ENCODE measurements around the gene UNC50. TPM values are rescaled to one million over a fixed set of nuclear protein-coding genes. Genes with fewer than 3 reads are reported as not detected.

Gene UNC50
- total and polyA plus RNA-seq, 2 experiments from 2014 or later = 38.7 to 49.4 TPM

DNA sequence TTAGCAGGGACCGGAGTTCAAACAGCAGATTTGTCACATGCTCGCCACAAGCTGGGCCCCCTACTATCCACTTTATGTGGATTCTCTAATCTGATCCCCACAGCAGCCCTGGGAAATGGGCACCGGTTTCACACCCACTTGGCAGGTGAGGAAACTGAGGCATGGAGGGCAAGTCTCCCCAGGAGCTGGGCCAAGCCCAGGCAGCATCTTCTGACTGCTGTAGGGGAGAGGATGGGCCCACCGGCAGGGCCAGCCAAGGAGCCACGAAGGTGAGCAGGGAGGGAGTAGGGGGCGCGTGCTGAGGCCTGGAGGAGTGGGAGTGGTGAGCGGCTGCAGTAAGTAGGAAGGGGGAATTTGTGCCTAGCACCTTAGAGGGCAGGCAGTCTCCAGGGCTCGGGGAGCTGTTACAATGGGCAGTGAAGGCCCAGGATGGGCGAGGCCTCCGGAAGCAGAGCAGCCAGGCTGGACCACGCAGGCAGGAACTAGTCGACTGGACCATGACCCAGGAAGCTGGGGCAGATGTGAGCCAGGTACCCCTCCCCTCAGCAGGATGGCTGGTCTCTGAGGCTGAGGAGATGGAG is 37.2 kb upstream of the UNC50 start:
- Mint-ChIP-seq H3K4me1 (no peaks in the 10 kb centered on the region), H3K36me3 (ENCODE audit: low read depth) (peaks cover 38% of the 10 kb centered on the region), H3K27ac (no peak overlapping the region), H3K4me3 (no peak overlapping the region), H3K27me3 (ENCODE audit: insufficient read depth, low read depth, poor library complexity) (peaks cover 7% of the 10 kb centered on the region), H3K9me3 (no peaks in the 10 kb centered on the region)
- Histone ChIP-seq H3K4me2 (no peak overlapping the region), H3K4me3 (no peak overlapping the region), H2AFZ (no peak overlapping the region), H3K27ac (ENCODE audit: low read depth) (no peak overlapping the region), H3F3A (replicated peaks; ENCODE audit: low read depth) (no peaks in the 10 kb centered on the region), H4K20me1 (replicated peaks; ENCODE audit: insufficient read depth) (peaks cover 11% of the 10 kb centered on the region; the same call in 1 of the 2 replicates), H3K36me3 (ENCODE audit: insufficient read depth) (no peaks in the 10 kb centered on the region; the same call in 1 of the 2 replicates), H3K79me2 (replicated peaks; ENCODE audit: insufficient read depth) (no peaks in the 10 kb centered on the region), H3K27me3 (ENCODE audit: insufficient read depth) (no peaks in the 10 kb centered on the region), H3K9me2 (ENCODE audit: insufficient read depth) (no peaks in the 10 kb centered on the region), H3K4me1 (ENCODE audit: insufficient read depth) (no peaks in the 10 kb centered on the region)
- DNase-seq (ENCODE audit: low spot score) (no peak), ATAC-seq (no peak)
- TF ChIP-seq ZNF331 (CRISPR knock-in tag; IDR thresholded peaks at IDR 0.05; ENCODE audit: low read depth) (no peak), CREB1 (CRISPR knock-in tag; IDR thresholded peaks at IDR 0.05; ENCODE audit: low read depth) (no peak), CTCF (conservative IDR thresholded peaks at IDR 0.05; ENCODE audit: low read depth in 2 of 2) (no peak), ZNF114 (CRISPR knock-in tag; IDR thresholded peaks at IDR 0.05) (no peak), STAT1 (IDR thresholded peaks at IDR 0.05; ENCODE audit: unreplicated experiment) (no peak), EZH2 (IDR thresholded peaks at IDR 0.05; ENCODE audit: low read depth, unreplicated experiment) (no peak), EZH2phosphoT487 (IDR thresholded peaks at IDR 0.05; ENCODE audit: unreplicated experiment) (no peak), NANOG (IDR thresholded peaks at IDR 0.05; ENCODE audit: borderline replicate concordance) (no peak), POLR2AphosphoS5 (IDR thresholded peaks at IDR 0.05; ENCODE audit: low read depth) (no peak), REST (IDR thresholded peaks at IDR 0.05; ENCODE audit: unreplicated experiment) (no peak), JUNB (IDR thresholded peaks at IDR 0.05; ENCODE audit: unreplicated experiment) (no peak), ZNF462 (CRISPR knock-in tag; IDR thresholded peaks at IDR 0.05) (no peak), ETS1 (IDR thresholded peaks at IDR 0.05) (no peak)

Measured in GM23338 (cell line).